Prostate gland (tissue), 2 donors: ENCODE results near the gene TLCD3B.

ENCODE experiments used
- POLR2A ChIP-seq: fragments of 450-650 bp; IDR thresholded peaks from one replicate; pipeline ENCODE4 v1.6.1; 2016; ENCODE audit warnings: antibody characterized with exemption, mild to moderate bottlenecking
- POLR2AphosphoS5 ChIP-seq: sonication (generic); formaldehyde crosslinking; IDR thresholded peaks from one replicate; pipeline ENCODE4 v1.6.1; 2017; ENCODE audit warnings: antibody characterized with exemption
- TF ChIP-seq, protein P1 (sequence below), 4 experiments: fragments of 200-600 bp in 2 of 4; fragments of 450-650 bp in 2 of 4; sonication (generic) in 2 of 4; IDR thresholded peaks; 1 replicate in 3 of 4; 2 replicates in 1 of 4; pipeline ENCODE4 v1.5.1; 2016 to 2019; ENCODE audit warnings: antibody characterized with exemption in 4 of 4, mild to moderate bottlenecking in 2 of 4, moderate library complexity in 2 of 4

DNA sequence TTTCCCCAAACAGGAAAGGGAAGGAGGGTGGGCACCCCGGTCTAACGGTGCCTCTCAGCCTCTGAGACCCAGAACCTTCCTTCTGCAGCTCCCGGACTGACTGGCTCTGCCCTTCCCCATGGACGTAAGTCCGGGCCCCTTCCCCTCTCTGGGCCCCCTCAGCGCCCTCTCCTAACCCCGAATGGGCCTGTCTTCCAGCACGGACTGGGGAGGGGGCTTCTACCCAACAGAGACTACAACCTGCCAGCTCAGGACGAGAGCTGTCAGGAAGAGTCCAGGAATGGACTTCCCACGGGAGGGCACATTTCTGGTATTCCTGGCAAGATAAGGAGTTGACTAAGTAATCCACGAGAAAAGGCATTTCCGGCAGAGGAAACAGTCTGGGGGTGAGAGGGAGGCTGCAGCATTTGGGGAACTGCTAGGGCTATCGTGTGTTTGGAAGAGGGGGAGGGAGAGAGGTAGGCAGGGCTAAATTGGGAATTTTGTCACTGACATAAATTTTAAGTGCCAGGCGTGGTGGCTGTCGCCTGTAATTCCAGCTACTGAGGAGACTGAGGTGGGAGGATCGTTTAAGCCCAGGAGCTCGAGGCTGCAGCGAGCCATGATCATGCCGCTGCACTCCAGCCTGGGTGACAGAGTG lies 22.4 kb upstream of the TLCD3B start:
- TF ChIP-seq, protein P1, sequence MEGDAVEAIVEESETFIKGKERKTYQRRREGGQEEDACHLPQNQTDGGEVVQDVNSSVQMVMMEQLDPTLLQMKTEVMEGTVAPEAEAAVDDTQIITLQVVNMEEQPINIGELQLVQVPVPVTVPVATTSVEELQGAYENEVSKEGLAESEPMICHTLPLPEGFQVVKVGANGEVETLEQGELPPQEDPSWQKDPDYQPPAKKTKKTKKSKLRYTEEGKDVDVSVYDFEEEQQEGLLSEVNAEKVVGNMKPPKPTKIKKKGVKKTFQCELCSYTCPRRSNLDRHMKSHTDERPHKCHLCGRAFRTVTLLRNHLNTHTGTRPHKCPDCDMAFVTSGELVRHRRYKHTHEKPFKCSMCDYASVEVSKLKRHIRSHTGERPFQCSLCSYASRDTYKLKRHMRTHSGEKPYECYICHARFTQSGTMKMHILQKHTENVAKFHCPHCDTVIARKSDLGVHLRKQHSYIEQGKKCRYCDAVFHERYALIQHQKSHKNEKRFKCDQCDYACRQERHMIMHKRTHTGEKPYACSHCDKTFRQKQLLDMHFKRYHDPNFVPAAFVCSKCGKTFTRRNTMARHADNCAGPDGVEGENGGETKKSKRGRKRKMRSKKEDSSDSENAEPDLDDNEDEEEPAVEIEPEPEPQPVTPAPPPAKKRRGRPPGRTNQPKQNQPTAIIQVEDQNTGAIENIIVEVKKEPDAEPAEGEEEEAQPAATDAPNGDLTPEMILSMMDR (IDR thresholded peaks at IDR 0.05): no peak
- TF ChIP-seq POLR2A (no peak), POLR2AphosphoS5 (no peak)
